PC-9 (cell line): Measurements from ENCODE around the gene BARX1. TPM values are rescaled to one million over a fixed set of nuclear protein-coding genes. Genes with fewer than 3 reads are reported as not detected.

Experiments used
- BruUV-seq: library from RNA; stranded (reverse); fragments of 400-500 nt; replicated peaks from 2 replicates; lab custom pipeline; 2021; lab: Mats Ljungman, UMichigan
- CTCF ChIA-PET: fragments of 300-600 bp; sonication (Branson Sonifier 250); formaldehyde crosslinking; loops from one replicate; lab custom pipeline; 2022; ENCODE audit warnings: antibody characterized with exemption; lab: Charles Lee
- POLR2A ChIA-PET: fragments of 300-600 bp; sonication (Branson Sonifier 250); formaldehyde crosslinking; loops from one replicate; lab custom pipeline; 2022; ENCODE audit warnings: antibody characterized with exemption; ENCODE audit not compliant: unreplicated experiment; lab: Charles Lee
- DNase-seq, 2 experiments: peaks; one replicate each; pipeline versions ENCODE4 v3.0.0 to v3.0.0-alpha.2; 2015 to 2022; ENCODE audit warnings: mixed read lengths in 1 of 2
- H2AFZ ChIP-seq: fragments of 200-600 bp; sonication (generic); 2 replicates; pipeline ENCODE4 v1.8.1; 2017; ENCODE audit warnings: antibody characterized with exemption
- H3F3A ChIP-seq: fragments of 200-600 bp; sonication (generic); 2 replicates; pipeline ENCODE4 v1.8.1; 2017; ENCODE audit warnings: antibody characterized with exemption, mild to moderate bottlenecking, low read depth; ENCODE audit not compliant: insufficient read depth
- H3K27ac ChIP-seq: fragments of 200-600 bp; sonication (generic); 2 replicates; pipeline ENCODE4 v1.6.1; 2016; ENCODE audit warnings: mixed run types
- H3K27me3 ChIP-seq: fragments of 200-600 bp; sonication (generic); 2 replicates; pipeline ENCODE4 v1.6.1; 2016; ENCODE audit warnings: low read depth, mixed run types; ENCODE audit not compliant: insufficient read depth
- H3K36me3 ChIP-seq: fragments of 200-600 bp; sonication (generic); 2 replicates; pipeline ENCODE4 v1.6.1; 2016; ENCODE audit warnings: low read depth, mixed run types
- H3K4me1 ChIP-seq: fragments of 200-600 bp; sonication (generic); replicated peaks from 2 replicates; pipeline ENCODE4 v1.6.1; 2016; ENCODE audit warnings: mixed run types; ENCODE audit not compliant: insufficient read depth
- H3K4me2 ChIP-seq: fragments of 200-600 bp; sonication (generic); 2 replicates; pipeline ENCODE4 v1.6.1; 2017; ENCODE audit warnings: mixed run types
- H3K4me3 ChIP-seq: fragments of 200-600 bp; sonication (generic); 2 replicates; pipeline ENCODE4 v1.6.1; 2016; ENCODE audit warnings: mixed run types
- H3K79me2 ChIP-seq: fragments of 200-600 bp; sonication (generic); 2 replicates; pipeline ENCODE4 v1.6.1; 2017; ENCODE audit warnings: low read depth, mixed run types
- H3K9me2 ChIP-seq: fragments of 200-600 bp; sonication (generic); 2 replicates; pipeline ENCODE4 v1.8.1; 2017; ENCODE audit warnings: mild to moderate bottlenecking; ENCODE audit not compliant: insufficient read depth
- H3K9me3 ChIP-seq: fragments of 200-600 bp; sonication (generic); 2 replicates; pipeline ENCODE4 v1.8.1; 2016; ENCODE audit warnings: low read depth; ENCODE audit not compliant: insufficient read depth
- H4K20me1 ChIP-seq: fragments of 200-600 bp; sonication (generic); 2 replicates; pipeline ENCODE4 v1.8.1; 2017; ENCODE audit not compliant: insufficient read depth
- EZH2 ChIP-seq: fragments of 200-600 bp; sonication (generic); IDR thresholded peaks from 2 replicates; pipeline ENCODE4 v1.8.0; 2017; ENCODE audit warnings: antibody characterized with exemption, low read depth
- intact Hi-C: fragments of 100-400 bp; cut with micrococcal nuclease; formaldehyde crosslinking; loops from one replicate; pipeline ENCODE4 v1.10.0; 2022; ENCODE audit not compliant: unreplicated experiment
- total RNA-seq: library from RNA; stranded (reverse); gene quantifications from 2 replicates; pipeline ENCODE4 v1.2.3, GENCODE V29; 2021
- TF ChIP-seq, protein P1 (sequence below): fragments of 200-600 bp; sonication (generic); conservative IDR thresholded peaks from 2 replicates; pipeline ENCODE4 v1.6.1; 2017; ENCODE audit warnings: mixed run types, antibody characterized with exemption, mild to moderate bottlenecking, moderate library complexity

Gene BARX1
- total RNA-seq, 1 experiment from 2014 or later: not detected

DNA sequence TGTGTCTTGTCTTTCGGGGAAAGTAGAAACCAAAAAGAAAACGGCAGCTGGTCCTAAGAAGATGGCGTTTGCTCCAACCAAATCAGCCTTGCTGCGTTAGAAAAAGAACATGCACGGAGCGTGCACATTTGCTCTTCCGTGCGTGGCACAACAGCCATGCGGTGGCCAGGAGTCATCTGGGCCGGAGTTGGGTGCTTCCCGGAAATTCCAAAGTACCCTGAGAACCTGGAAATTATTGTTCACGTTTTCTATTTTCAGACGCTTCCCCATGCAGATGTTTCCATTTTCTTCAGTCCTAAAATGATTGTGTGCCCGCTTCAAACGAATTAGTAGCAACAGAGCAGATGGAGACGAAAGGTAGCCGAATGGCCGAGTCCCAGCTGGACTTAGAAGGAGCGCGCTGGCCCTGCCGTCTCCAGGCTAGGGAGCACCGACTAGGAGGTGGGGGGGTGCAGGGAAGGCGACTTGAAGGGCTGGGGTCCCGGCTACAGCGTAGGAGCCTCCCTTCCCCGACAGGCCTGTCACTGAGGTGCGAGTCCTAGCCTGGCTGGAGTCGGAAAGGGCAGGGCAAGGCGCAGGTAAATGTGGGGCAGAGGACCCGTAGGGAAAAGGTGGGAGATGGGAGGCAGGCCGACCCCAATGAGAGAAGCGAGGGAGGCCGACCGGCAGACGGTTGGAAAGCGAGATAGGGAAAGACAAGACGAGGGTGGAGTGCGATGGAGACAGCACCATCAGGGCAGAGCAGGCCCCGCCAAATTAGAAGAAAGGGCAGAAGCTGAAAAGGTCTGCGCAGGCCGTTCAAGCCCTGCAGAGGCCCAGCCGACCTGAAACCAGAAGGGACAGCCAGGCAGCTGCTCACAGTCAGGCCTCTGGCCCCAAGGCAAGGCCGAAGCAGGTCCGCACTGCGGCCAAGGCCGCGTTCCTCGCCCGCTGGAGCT, 1.4 kb downstream of the BARX1 start:
- ChIA-PET CTCF (no interaction called here), POLR2A (no interaction called here)
- no peak overlapping the region for H2AFZ ChIP-seq
- H3K79me2 ChIP-seq: no peaks in the 10 kb centered on the region
- H3F3A ChIP-seq: no peaks in the 10 kb centered on the region
- no peaks in the 10 kb centered on the region for H3K4me1 ChIP-seq
- H3K9me2 ChIP-seq: no peaks in the 10 kb centered on the region
- H3K27me3 ChIP-seq: peaks cover 12% of the 10 kb centered on the region; the same call in 1 of the 2 replicates
- H3K4me2 ChIP-seq: no peak overlapping the region
- no peak overlapping the region for H3K4me3 ChIP-seq
- H3K9me3 ChIP-seq: no peaks in the 10 kb centered on the region
- H3K27ac ChIP-seq: no peak overlapping the region
- no TSS peak for BruUV-seq
- H4K20me1 ChIP-seq: no peaks in the 10 kb centered on the region
- TF ChIP-seq, protein P1, sequence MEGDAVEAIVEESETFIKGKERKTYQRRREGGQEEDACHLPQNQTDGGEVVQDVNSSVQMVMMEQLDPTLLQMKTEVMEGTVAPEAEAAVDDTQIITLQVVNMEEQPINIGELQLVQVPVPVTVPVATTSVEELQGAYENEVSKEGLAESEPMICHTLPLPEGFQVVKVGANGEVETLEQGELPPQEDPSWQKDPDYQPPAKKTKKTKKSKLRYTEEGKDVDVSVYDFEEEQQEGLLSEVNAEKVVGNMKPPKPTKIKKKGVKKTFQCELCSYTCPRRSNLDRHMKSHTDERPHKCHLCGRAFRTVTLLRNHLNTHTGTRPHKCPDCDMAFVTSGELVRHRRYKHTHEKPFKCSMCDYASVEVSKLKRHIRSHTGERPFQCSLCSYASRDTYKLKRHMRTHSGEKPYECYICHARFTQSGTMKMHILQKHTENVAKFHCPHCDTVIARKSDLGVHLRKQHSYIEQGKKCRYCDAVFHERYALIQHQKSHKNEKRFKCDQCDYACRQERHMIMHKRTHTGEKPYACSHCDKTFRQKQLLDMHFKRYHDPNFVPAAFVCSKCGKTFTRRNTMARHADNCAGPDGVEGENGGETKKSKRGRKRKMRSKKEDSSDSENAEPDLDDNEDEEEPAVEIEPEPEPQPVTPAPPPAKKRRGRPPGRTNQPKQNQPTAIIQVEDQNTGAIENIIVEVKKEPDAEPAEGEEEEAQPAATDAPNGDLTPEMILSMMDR: no peak
- no peak for TF ChIP-seq EZH2
- DNase-seq: no peak
- H3K36me3 ChIP-seq: no peaks in the 10 kb centered on the region
- intact Hi-C loops: no loop called here

DNA sequence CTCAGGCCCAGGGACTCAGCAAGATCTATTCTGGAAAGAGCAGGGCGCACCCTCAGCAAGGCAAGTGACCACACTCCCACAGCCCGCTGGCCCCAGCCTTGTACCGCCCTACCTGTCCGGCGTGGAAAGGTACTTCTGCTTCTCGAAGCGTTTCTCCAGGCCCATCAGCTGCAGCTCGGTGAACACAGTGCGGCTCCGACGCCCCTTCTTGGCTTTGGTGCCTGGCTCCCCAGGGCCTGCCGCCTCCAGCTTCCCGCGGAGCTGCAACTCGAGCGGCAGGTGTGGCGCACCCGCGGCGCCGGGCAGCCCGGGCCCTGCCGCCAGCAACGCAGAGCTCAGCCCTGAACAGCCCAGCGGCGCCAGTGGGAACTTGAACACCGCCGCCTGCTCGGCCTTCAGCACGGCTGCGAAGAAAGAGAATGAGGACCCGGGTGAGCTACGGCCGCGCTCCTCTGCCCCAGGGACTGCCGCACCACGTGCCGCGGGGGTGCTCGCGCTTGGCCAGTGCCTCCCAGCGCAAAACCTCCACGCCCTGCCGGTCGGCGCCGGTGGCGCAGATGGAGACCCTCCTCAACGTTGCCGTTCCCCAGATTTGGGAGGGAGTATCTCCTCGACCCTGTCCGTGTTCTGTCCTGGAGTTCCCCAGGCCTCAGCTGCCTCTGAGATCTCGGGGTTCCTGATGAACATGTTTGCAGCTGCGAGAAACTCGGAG, 2.2 kb downstream of the BARX1 start:
- no peak for DNase-seq
- Histone ChIP-seq H3K4me1 (no peaks in the 10 kb centered on the region), H3K27me3 (peaks cover 14% of the 10 kb centered on the region; the same call in 1 of the 2 replicates), H3K27ac (no peak overlapping the region), H4K20me1 (no peaks in the 10 kb centered on the region), H3K9me2 (no peaks in the 10 kb centered on the region), H3K9me3 (no peaks in the 10 kb centered on the region), H3K36me3 (no peaks in the 10 kb centered on the region), H2AFZ (no peak overlapping the region), H3K4me3 (no peak overlapping the region), H3F3A (no peaks in the 10 kb centered on the region), H3K4me2 (no peak overlapping the region), H3K79me2 (no peaks in the 10 kb centered on the region)
- BruUV-seq: no TSS peak
- ChIA-PET POLR2A (no interaction called here), CTCF (no interaction called here)
- no peak for TF ChIP-seq EZH2
- TF ChIP-seq, protein P1: no peak
- intact Hi-C loops: no loop called here

DNA sequence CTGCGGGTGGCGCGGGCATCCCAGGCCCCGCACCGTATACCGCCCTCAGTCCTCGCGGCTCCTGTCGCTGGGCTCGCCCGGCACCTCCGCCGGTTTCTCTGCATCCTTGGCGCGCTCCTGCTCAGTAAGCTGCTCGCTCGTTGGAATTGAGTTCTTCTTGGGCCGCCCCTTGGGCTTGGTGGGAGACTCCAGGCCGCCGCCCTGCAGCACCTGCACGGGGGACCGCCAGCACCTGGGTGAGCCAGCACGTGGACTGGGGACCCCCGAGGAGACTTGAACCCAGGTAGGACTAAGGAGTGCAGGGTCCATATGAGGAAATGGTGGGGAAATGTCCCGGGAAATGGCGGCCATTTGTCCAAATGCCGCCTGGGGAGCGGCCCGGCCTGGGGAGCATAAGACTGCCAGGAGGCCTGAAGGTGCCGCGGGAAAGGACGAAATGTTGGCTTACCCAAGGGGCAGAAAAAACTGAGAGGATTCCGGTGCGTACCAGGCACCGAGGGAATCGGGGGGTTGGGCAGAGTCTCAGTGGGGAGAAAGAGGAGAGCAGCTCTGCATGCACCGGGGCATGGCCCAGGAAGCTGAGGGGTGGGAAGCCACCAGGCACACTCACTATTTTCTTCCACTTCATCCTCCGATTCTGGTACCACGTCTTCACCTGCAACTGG, 2.9 kb downstream of the BARX1 start:
- BruUV-seq: no TSS peak
- H3K4me3 ChIP-seq: no peak overlapping the region
- no peak overlapping the region for H2AFZ ChIP-seq
- H3K4me2 ChIP-seq: no peak overlapping the region
- no peak overlapping the region for H3K27ac ChIP-seq
- intact Hi-C loops: no loop called here
- no peaks in the 10 kb centered on the region for H3K9me3 ChIP-seq
- H3K27me3 ChIP-seq: peaks cover 18% of the 10 kb centered on the region
- H3K79me2 ChIP-seq: no peaks in the 10 kb centered on the region
- ChIA-PET POLR2A (no interaction called here), CTCF (no interaction called here)
- H4K20me1 ChIP-seq: no peaks in the 10 kb centered on the region
- TF ChIP-seq EZH2: no peak
- TF ChIP-seq, protein P1: no peak
- H3K36me3 ChIP-seq: no peaks in the 10 kb centered on the region
- no peaks in the 10 kb centered on the region for H3F3A ChIP-seq
- H3K4me1 ChIP-seq: no peaks in the 10 kb centered on the region
- DNase-seq: no peak
- no peaks in the 10 kb centered on the region for H3K9me2 ChIP-seq
